K562 (cell line): ENCODE data around the gene SLC8A2. TPM values are rescaled to one million over a fixed set of nuclear protein-coding genes. Genes with fewer than 3 reads are reported as not detected.

Source experiments
- ATAC-seq: fragments of 200-7000 bp; cut with Tn5 transposase; 3 replicates; pipeline ENCODE4 v1.9.1; 2020; ENCODE audit warnings: moderate library complexity
- BruUV-seq: library from RNA; stranded (reverse); fragments of 400-500 nt; replicated peaks from 2 replicates; lab custom pipeline; 2021; lab: Mats Ljungman, UMichigan
- CTCF ChIA-PET: fragments of 300-600 bp; formaldehyde crosslinking; extraction: SDS; loops from one replicate; lab custom pipeline; 2021; ENCODE audit warnings: low intra/inter-chr PET ratio; lab: Yijun Ruan, JAX
- POLR2A ChIA-PET: fragments of 300-600, 350-650 bp; sonication (Branson Sonifier 250); formaldehyde crosslinking; extraction: SDS; loops from one replicate; lab custom pipeline; 2021; ENCODE audit warnings: antibody characterized with exemption, inconsistent platforms; lab: Yijun Ruan, JAX
- DNase-seq, 4 experiments: peaks; one replicate each; pipeline versions ENCODE4 v3.0.0 to v3.0.0-alpha.2; 2011 to 2018; ENCODE audit warnings: low spot score in 3 of 4, mixed read lengths in 3 of 4; ENCODE audit errors: extremely low read depth in 1 of 4
- FAIRE-seq: peaks from 2 replicates; lab custom pipeline; 2011; peaks lifted over from hg19 to GRCh38; lab: Jason Lieb, UNC
- H2AFZ ChIP-seq: 2 replicates; pipeline ENCODE4 v1.6.0; 2011; ENCODE audit warnings: low read depth, low read length, control low read depth, inconsistent platforms
- H3K27ac ChIP-seq: fragments of 200-600 bp; 3 replicates; pipeline ENCODE4 v1.8.0; 2011; ENCODE audit warnings: low read depth, mild to moderate bottlenecking, control low read depth, inconsistent platforms, low read length, moderate library complexity, mixed read lengths; ENCODE audit errors: extremely low read depth
- H3K27me3 ChIP-seq, 2 experiments: fragments of 300-600 bp in 1 of 2; 2 replicates in 1 of 2; 3 replicates in 1 of 2; pipeline versions ENCODE4 v1.6.0 to v1.8.0; 2011; ENCODE audit warnings: inconsistent platforms in 2 of 2, low read length in 2 of 2, mild to moderate bottlenecking in 1 of 2, mixed read lengths in 1 of 2, moderate library complexity in 1 of 2; ENCODE audit not compliant: control insufficient read depth in 2 of 2, insufficient read depth in 2 of 2
- H3K36me3 ChIP-seq: fragments of 300-600 bp; 3 replicates; pipeline ENCODE4 v1.8.0; 2011; ENCODE audit warnings: mild to moderate bottlenecking, low read length, inconsistent platforms; ENCODE audit not compliant: control insufficient read depth, insufficient read depth
- H3K4me1 ChIP-seq, 2 experiments: fragments of 200-600 bp in 1 of 2; replicated peaks in 1 of 2; 2 replicates in 1 of 2; 3 replicates in 1 of 2; pipeline versions ENCODE4 v1.5.1 to v1.8.0; 2011; ENCODE audit warnings: inconsistent platforms in 2 of 2, low read length in 2 of 2, mild to moderate bottlenecking in 1 of 2, mixed read lengths in 1 of 2, moderate library complexity in 1 of 2; ENCODE audit not compliant: control insufficient read depth in 2 of 2, insufficient read depth in 2 of 2
- H3K4me2 ChIP-seq: 2 replicates; pipeline ENCODE4 v1.6.1; 2011; ENCODE audit warnings: low read length, control low read depth, inconsistent platforms, mixed read lengths; ENCODE audit not compliant: insufficient read depth
- H3K4me3 ChIP-seq: fragments of 200-600 bp; sonication (generic), shearing (Covaris generic); 2 replicates; pipeline ENCODE4 v1.5.1; 2016; ENCODE audit warnings: control low read depth, inconsistent platforms
- H3K79me2 ChIP-seq: fragments of 200-600 bp; 3 replicates; pipeline ENCODE4 v1.8.0; 2011; ENCODE audit warnings: low read length, inconsistent platforms; ENCODE audit not compliant: control insufficient read depth, insufficient read depth
- H3K9ac ChIP-seq, 2 experiments: 2 replicates each; pipeline versions ENCODE4 v1.6.0 to v1.6.1; 2011; ENCODE audit warnings: low read depth in 2 of 2, low read length in 2 of 2, control low read depth in 1 of 2, inconsistent platforms in 1 of 2, mild to moderate bottlenecking in 1 of 2, mixed read lengths in 1 of 2; ENCODE audit not compliant: insufficient read depth in 1 of 2
- H3K9me1 ChIP-seq: one replicate; pipeline ENCODE4 v1.6.0; 2011; ENCODE audit warnings: inconsistent platforms, mild to moderate bottlenecking, low read length, moderate library complexity; ENCODE audit not compliant: control insufficient read depth, insufficient read depth
- H3K9me3 ChIP-seq: replicated peaks from 2 replicates; pipeline ENCODE4 v1.5.1; 2011; ENCODE audit warnings: low read depth, low read length, inconsistent platforms; ENCODE audit not compliant: control insufficient read depth, insufficient read depth
- H4K20me1 ChIP-seq: replicated peaks from 2 replicates; pipeline ENCODE4 v1.6.1; 2011; ENCODE audit warnings: low read length, inconsistent platforms, mixed read lengths; ENCODE audit not compliant: control insufficient read depth, insufficient read depth
- AFF1 ChIP-seq, 2 experiments: fragments of 450-650 bp; IDR thresholded peaks; 2 replicates each; pipeline ENCODE4 v1.6.1; 2018; ENCODE audit warnings: mild to moderate bottlenecking in 2 of 2, low read depth in 1 of 2; ENCODE audit not compliant: partially characterized antibody in 2 of 2
- ARID2 ChIP-seq: fragments of 450-650 bp; IDR thresholded peaks from 2 replicates; pipeline ENCODE4 v1.6.1; 2017; ENCODE audit warnings: antibody characterized with exemption, mild to moderate bottlenecking
- CEBPB ChIP-seq: fragments of 450-650 bp; IDR thresholded peaks from 2 replicates; pipeline ENCODE4 v1.6.1; 2016; ENCODE audit warnings: missing genetic modification characterization, missing compliant biosample characterization
- CEBPZ ChIP-seq: fragments of 150-350 bp; IDR thresholded peaks from 2 replicates; pipeline ENCODE4 v1.6.1; 2014; ENCODE audit warnings: low read depth, mild to moderate bottlenecking, low read length, borderline replicate concordance
- KDM2B ChIP-seq: fragments of 250-450 bp; sonication (Bioruptor Pico); IDR thresholded peaks from 2 replicates; pipeline ENCODE4 v1.8.0; 2021; ENCODE audit warnings: mild to moderate bottlenecking, moderate library complexity
- NFXL1 ChIP-seq: fragments of 450-650 bp; formaldehyde crosslinking; IDR thresholded peaks from 2 replicates; pipeline ENCODE4 v1.4.0; 2021; ENCODE audit warnings: mild to moderate bottlenecking
- SAFB ChIP-seq: fragments of 200-400 bp; formaldehyde crosslinking; IDR thresholded peaks from 2 replicates; pipeline ENCODE4 v1.6.1; 2017; ENCODE audit warnings: low read depth, low read length, borderline replicate concordance
- SOX6 ChIP-seq: fragments of 450-650 bp; IDR thresholded peaks from 2 replicates; pipeline ENCODE4 v1.6.1; 2014; ENCODE audit warnings: mild to moderate bottlenecking
- WHSC1 ChIP-seq: IDR thresholded peaks from one replicate; pipeline ENCODE4 v1.6.1; 2012; ENCODE audit warnings: low read length, control low read depth, inconsistent platforms
- ZBTB49 ChIP-seq: sonication (generic); formaldehyde crosslinking; IDR thresholded peaks from 2 replicates; pipeline ENCODE4 v1.8.0; 2022; ENCODE audit warnings: missing genetic modification reagents, mild to moderate bottlenecking, borderline replicate concordance
- ZNF512 ChIP-seq: IDR thresholded peaks from 2 replicates; pipeline ENCODE4 v1.6.1; 2016; ENCODE audit warnings: missing genetic modification characterization, missing compliant biosample characterization
- WGBS: fragments of 100-300 bp; shearing (Covaris generic); methylation state at CpG from one replicate; pipeline ENCODE4 v1.1.6; 2016; ENCODE audit warnings: low coverage, mixed read lengths; ENCODE audit not compliant: insufficient coverage; ENCODE audit errors: missing lambda C conversion rate; 5-methylcytosine and 5-hydroxymethylcytosine counted together
- in situ Hi-C: fragments of 300-500 bp; cut with MboI; formaldehyde crosslinking; loops from 4 replicates; pipeline ENCODE4 v1.15.0; 2018; ENCODE audit warnings: inconsistent platforms, mixed read lengths
- intact Hi-C: fragments of 100-400 bp; cut with micrococcal nuclease; formaldehyde crosslinking; loops from 2 replicates; pipeline ENCODE4 v1.14.2; 2022
- polyA plus RNA-seq, 8 experiments: library from polyadenylated mRNA; depleted of rRNA in 4 of 8; stranded (reverse) in 5 of 8; unstranded in 3 of 8; fragments of >200 nt; fragmentation: Nextera tagmentation in 2 of 8; fragmentation: Illumina TruSeq in 1 of 8; extraction: Ambion mirVana in 2 of 8; extraction: Trizol in 1 of 8; gene quantifications; 2 replicates each; pipeline versions ENCODE4 v1.2.1 to v1.2.3, GENCODE V29; 2011 to 2014; ENCODE audit warnings: inconsistent platforms in 1 of 8, missing spikeins in 1 of 8
- total RNA-seq, 7 experiments: library from RNA; depleted of rRNA in 6 of 7; stranded (reverse); fragments of >200 nt in 6 of 7; fragmentation: Illumina TruSeq in 2 of 7; extraction: Trizol in 2 of 7; gene quantifications; 2 replicates each; pipeline versions ENCODE4 v1.2.1 to v1.2.3, GENCODE V29; 2011 to 2021; ENCODE audit warnings: low replicate concordance in 1 of 7

The SLC8A2 gene
- total and polyA plus RNA-seq, 9 of the 15 experiments (the other 6 are each of a cell fraction or from before 2014, with no cell fraction given): 0.07 to 0.66 (median 0.24) TPM; not detected in 3

DNA sequence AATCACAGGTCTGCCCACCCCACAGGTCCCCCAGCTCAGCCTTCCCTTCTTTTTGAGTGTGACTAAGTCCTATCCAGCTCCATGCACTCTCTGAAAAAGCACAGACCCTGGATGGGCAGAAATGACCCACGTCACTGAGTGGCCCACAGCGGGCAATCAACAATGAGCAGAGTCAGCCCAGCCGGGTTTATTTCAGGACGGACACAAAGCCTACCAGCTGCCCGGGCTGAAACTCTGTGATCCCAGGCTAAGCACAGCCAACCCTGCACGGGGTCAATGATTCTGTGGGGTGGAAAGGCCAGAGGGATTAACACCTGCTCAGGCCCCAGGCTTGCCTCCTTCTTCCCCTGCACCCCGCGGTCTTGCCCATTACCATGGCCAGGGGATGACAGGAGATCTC lies 34.8 kb upstream of the SLC8A2 start:
- no peak for DNase-seq
- in situ Hi-C loops: no loop called here
- TF ChIP-seq CEBPZ: no peak
- no peak for TF ChIP-seq CEBPB (tag)
- no peak for TF ChIP-seq ARID2
- no peak for TF ChIP-seq SOX6
- TF ChIP-seq ZBTB49 (CRISPR knock-in tag): no peak
- TF ChIP-seq AFF1 (IDR thresholded peaks at IDR 0.05; ENCODE audit: low read depth in 1 of 2, partially characterized antibody in 2 of 2): no peak
- no peak for TF ChIP-seq KDM2B (CRISPR knock-in tag)
- no peak for TF ChIP-seq SAFB
- no peak for TF ChIP-seq ZNF512
- TF ChIP-seq NFXL1: no peak
- TF ChIP-seq WHSC1: no peak

More for the DNA sequence above, 34.8 kb upstream of the SLC8A2 start:
- BruUV-seq: no TSS peak
- Histone ChIP-seq H3K4me3 (no peak overlapping the region), H3K9ac (peak overlapping the region in 1 of 2 experiments; percentile 59; a peak in 1 of 4 replicates), H2AFZ (no peak overlapping the region), H3K27ac (no peak overlapping the region), H3K9me1 (no peaks in the 10 kb centered on the region), H3K79me2 (peaks cover 48% of the 10 kb centered on the region), H3K27me3 (no peaks in the 10 kb centered on the region), H4K20me1 (peaks cover 10% of the 10 kb centered on the region), H3K36me3 (peaks cover 63% of the 10 kb centered on the region), H3K4me1 (peaks cover 0 to 24% of the 10 kb centered on the region in 2 experiments; a peak in 2 of 5 replicates), H3K4me2 (no peak overlapping the region), H3K9me3 (no peaks in the 10 kb centered on the region)
- WGBS: 89% methylated on average over 8 of the region's 8 CpGs
- intact Hi-C loops: no loop called here
- ChIA-PET CTCF (no interaction called here), POLR2A (interaction anchor here (0.9 to 1.1 kb wide), 3 partner anchors 10 to 14 kb away, joined by 3 to 6 read pairs (median 3); no protein-coding TSS in a partner anchor)
- ATAC-seq (no peak), FAIRE-seq (no peak)
